HG02798 (cell line): ENCODE data around the gene ZBTB37.
A peak's percentile ranks its signal among the peaks of the same experiment; 100 is the strongest.
"Not testable (repeated sequence)": the region's sequence is repeated elsewhere in the genome, so short reads cannot be mapped to it uniquely, and the experiment has no call there.

Experiments
- ATAC-seq: cut with Tn5 transposase; IDR thresholded peaks from one replicate; pipeline ENCODE4 v1.9.1; 2021; ENCODE audit warnings: mild to moderate bottlenecking; ENCODE audit not compliant: unreplicated experiment, poor library complexity

Gene ZBTB37

GRCh38 chr1:173864179-173864867 is 3.9 kb upstream of the ZBTB37 start:
- ATAC-seq: no peak

- no peak for ATAC-seq
Measured at GRCh38 chr1:173865468-173866164, 2.6 kb upstream of the ZBTB37 start.

- ATAC-seq: no peak
Measured at GRCh38 chr1:173866413-173867115, 1.6 kb upstream of the ZBTB37 start.

GRCh38 chr1:173867141-173867752 is 933 bp upstream of the ZBTB37 start:
- ATAC-seq: no peak

GRCh38 chr1:173867753-173868265 is 371 bp upstream of the ZBTB37 start, which contains the start of gene GAS5:
GAS5 (minus strand) TSS chr1:173867989.
- ATAC-seq: peak; percentile 77

- no peak for ATAC-seq
Measured at GRCh38 chr1:173869021-173869359, 810 bp downstream of the ZBTB37 start.

GRCh38 chr1:173870252-173871075 is 2.3 kb downstream of the ZBTB37 start:
- no peak for ATAC-seq

- ATAC-seq: no peak
Measured at GRCh38 chr1:173871091-173871490, 2.9 kb downstream of the ZBTB37 start.

- ATAC-seq: no peak
Measured at GRCh38 chr1:173871500-173871899, 3.3 kb downstream of the ZBTB37 start.

GRCh38 chr1:173876732-173877131 is 8.6 kb downstream of the ZBTB37 start:
- no peak for ATAC-seq

GRCh38 chr1:173878251-173878650 is 10.1 kb downstream of the ZBTB37 start:
- ATAC-seq: no peak

GRCh38 chr1:173881117-173881516 is 12.9 kb downstream of the ZBTB37 start:
- not testable (repeated sequence) for ATAC-seq

- ATAC-seq: no peak
Measured at GRCh38 chr1:173884701-173885100, 16.5 kb downstream of the ZBTB37 start.

GRCh38 chr1:173886746-173887611 is 18.8 kb downstream of the ZBTB37 start:
- no peak for ATAC-seq

- ATAC-seq: no peak
Measured at GRCh38 chr1:173887627-173888026, 19.4 kb downstream of the ZBTB37 start.

GRCh38 chr1:173888749-173889148 is 20.6 kb downstream of the ZBTB37 start:
- no peak for ATAC-seq

- ATAC-seq: no peak
Measured at GRCh38 chr1:173889885-173890284, 21.7 kb downstream of the ZBTB37 start.

- no peak for ATAC-seq
Measured at GRCh38 chr1:173893611-173894010, 25.4 kb downstream of the ZBTB37 start.

- ATAC-seq: no peak
Measured at GRCh38 chr1:173894189-173894588, 26.0 kb downstream of the ZBTB37 start.
